GM19328 (cell line): ENCODE results near the gene ADM2.

Experiments
- ATAC-seq: cut with Tn5 transposase; IDR thresholded peaks from one replicate; pipeline ENCODE4 v1.9.1; 2021; ENCODE audit warnings: mild to moderate bottlenecking, moderate library complexity; ENCODE audit not compliant: unreplicated experiment

The ADM2 gene

GRCh38 chr22:50445071-50445879 lies 36.1 kb upstream of the ADM2 start:
- ATAC-seq, result no peak

GRCh38 chr22:50445880-50446707 lies 35.2 kb upstream of the ADM2 start:
- no peak for ATAC-seq

- ATAC-seq, result no peak
Measured at GRCh38 chr22:50446708-50447575, 34.4 kb upstream of the ADM2 start.

- no peak for ATAC-seq
Measured at GRCh38 chr22:50447576-50448551, 33.5 kb upstream of the ADM2 start.

- ATAC-seq, result no peak
Measured at GRCh38 chr22:50452649-50453048, 28.7 kb upstream of the ADM2 start.

GRCh38 chr22:50454556-50455075 lies 26.7 kb upstream of the ADM2 start:
- ATAC-seq, result no peak

- ATAC-seq, result no peak
Measured at GRCh38 chr22:50455201-50455600, 26.1 kb upstream of the ADM2 start.

GRCh38 chr22:50456026-50456425 lies 25.3 kb upstream of the ADM2 start:
- ATAC-seq, result no peak

GRCh38 chr22:50456466-50457234 lies 24.7 kb upstream of the ADM2 start:
- ATAC-seq, result no peak

- no peak for ATAC-seq
Measured at GRCh38 chr22:50459016-50459415, 22.3 kb upstream of the ADM2 start.

- no peak for ATAC-seq
Measured at GRCh38 chr22:50459496-50460140, 21.7 kb upstream of the ADM2 start.

GRCh38 chr22:50460938-50461337 lies 20.4 kb upstream of the ADM2 start:
- ATAC-seq, result no peak

GRCh38 chr22:50461536-50461935 lies 19.8 kb upstream of the ADM2 start:
- no peak for ATAC-seq

GRCh38 chr22:50461979-50462540 lies 19.3 kb upstream of the ADM2 start:
- ATAC-seq, result no peak

GRCh38 chr22:50463188-50463900 lies 18.0 kb upstream of the ADM2 start:
- no peak for ATAC-seq

GRCh38 chr22:50464451-50464850 lies 16.9 kb upstream of the ADM2 start:
- no peak for ATAC-seq

GRCh38 chr22:50465066-50465930 lies 16.0 kb upstream of the ADM2 start:
- no peak for ATAC-seq
